ENCODE measurements around the gene NHS.

DNA sequence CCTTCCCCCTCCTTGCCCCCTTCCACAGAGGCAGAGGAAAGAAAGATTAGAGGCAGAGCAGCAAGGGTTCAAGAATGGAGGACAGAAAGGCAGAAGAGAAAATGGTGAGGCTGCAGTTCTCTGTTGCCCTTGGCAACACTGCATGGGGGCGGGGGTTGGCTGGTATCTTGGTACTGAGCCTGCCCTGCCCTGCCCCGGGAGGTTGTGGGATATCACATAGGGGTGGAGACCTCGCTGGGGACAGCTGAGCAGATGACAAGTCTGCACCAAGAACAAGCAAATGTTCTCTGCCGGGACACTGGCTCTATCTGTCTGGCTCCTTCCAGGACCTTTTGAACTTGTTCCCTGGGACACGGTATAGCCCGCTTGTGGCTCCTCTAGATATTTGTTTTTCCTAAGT lies 39.8 kb downstream of the NHS start:
- TF ChIP-seq POLR2AphosphoS5 (IDR thresholded peaks at IDR 0.05), result no peak
- TF ChIP-seq POLR2A (IDR thresholded peaks at IDR 0.05), result no peak
- TF ChIP-seq, protein P1, sequence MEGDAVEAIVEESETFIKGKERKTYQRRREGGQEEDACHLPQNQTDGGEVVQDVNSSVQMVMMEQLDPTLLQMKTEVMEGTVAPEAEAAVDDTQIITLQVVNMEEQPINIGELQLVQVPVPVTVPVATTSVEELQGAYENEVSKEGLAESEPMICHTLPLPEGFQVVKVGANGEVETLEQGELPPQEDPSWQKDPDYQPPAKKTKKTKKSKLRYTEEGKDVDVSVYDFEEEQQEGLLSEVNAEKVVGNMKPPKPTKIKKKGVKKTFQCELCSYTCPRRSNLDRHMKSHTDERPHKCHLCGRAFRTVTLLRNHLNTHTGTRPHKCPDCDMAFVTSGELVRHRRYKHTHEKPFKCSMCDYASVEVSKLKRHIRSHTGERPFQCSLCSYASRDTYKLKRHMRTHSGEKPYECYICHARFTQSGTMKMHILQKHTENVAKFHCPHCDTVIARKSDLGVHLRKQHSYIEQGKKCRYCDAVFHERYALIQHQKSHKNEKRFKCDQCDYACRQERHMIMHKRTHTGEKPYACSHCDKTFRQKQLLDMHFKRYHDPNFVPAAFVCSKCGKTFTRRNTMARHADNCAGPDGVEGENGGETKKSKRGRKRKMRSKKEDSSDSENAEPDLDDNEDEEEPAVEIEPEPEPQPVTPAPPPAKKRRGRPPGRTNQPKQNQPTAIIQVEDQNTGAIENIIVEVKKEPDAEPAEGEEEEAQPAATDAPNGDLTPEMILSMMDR (IDR thresholded peaks at IDR 0.05), result no peak
